K562 (cell line): Measurements from ENCODE around the gene SLC9A3. TPM values are rescaled to one million over a fixed set of nuclear protein-coding genes. Genes with fewer than 3 reads are reported as not detected.
A peak's percentile ranks its signal among the peaks of the same experiment; 100 is the strongest.
"Not testable (repeated sequence)": the region's sequence is repeated elsewhere in the genome, so short reads cannot be mapped to it uniquely, and the experiment has no call there.

Experiments used
- ATAC-seq: fragments of 200-7000 bp; cut with Tn5 transposase; 3 replicates; pipeline ENCODE4 v1.9.1; 2020; ENCODE audit warnings: moderate library complexity
- BruUV-seq: library from RNA; stranded (reverse); fragments of 400-500 nt; replicated peaks from 2 replicates; lab custom pipeline; 2021; lab: Mats Ljungman, UMichigan
- CTCF ChIA-PET: fragments of 300-600 bp; formaldehyde crosslinking; extraction: SDS; loops from one replicate; lab custom pipeline; 2021; ENCODE audit warnings: low intra/inter-chr PET ratio; lab: Yijun Ruan, JAX
- POLR2A ChIA-PET: fragments of 300-600, 350-650 bp; sonication (Branson Sonifier 250); formaldehyde crosslinking; extraction: SDS; loops from one replicate; lab custom pipeline; 2021; ENCODE audit warnings: antibody characterized with exemption, inconsistent platforms; lab: Yijun Ruan, JAX
- DNase-seq, 4 experiments: peaks; one replicate each; pipeline versions ENCODE4 v3.0.0 to v3.0.0-alpha.2; 2011 to 2018; ENCODE audit warnings: low spot score in 3 of 4, mixed read lengths in 3 of 4; ENCODE audit errors: extremely low read depth in 1 of 4
- FAIRE-seq: peaks from 2 replicates; lab custom pipeline; 2011; peaks lifted over from hg19 to GRCh38; lab: Jason Lieb, UNC
- H2AFZ ChIP-seq: 2 replicates; pipeline ENCODE4 v1.6.0; 2011; ENCODE audit warnings: low read depth, low read length, control low read depth, inconsistent platforms
- H3K27ac ChIP-seq: fragments of 200-600 bp; 3 replicates; pipeline ENCODE4 v1.8.0; 2011; ENCODE audit warnings: low read depth, mild to moderate bottlenecking, control low read depth, inconsistent platforms, low read length, moderate library complexity, mixed read lengths; ENCODE audit errors: extremely low read depth
- H3K27me3 ChIP-seq, 2 experiments: fragments of 300-600 bp in 1 of 2; 2 replicates in 1 of 2; 3 replicates in 1 of 2; pipeline versions ENCODE4 v1.6.0 to v1.8.0; 2011; ENCODE audit warnings: inconsistent platforms in 2 of 2, low read length in 2 of 2, mild to moderate bottlenecking in 1 of 2, mixed read lengths in 1 of 2, moderate library complexity in 1 of 2; ENCODE audit not compliant: control insufficient read depth in 2 of 2, insufficient read depth in 2 of 2
- H3K36me3 ChIP-seq: fragments of 300-600 bp; 3 replicates; pipeline ENCODE4 v1.8.0; 2011; ENCODE audit warnings: mild to moderate bottlenecking, low read length, inconsistent platforms; ENCODE audit not compliant: control insufficient read depth, insufficient read depth
- H3K4me1 ChIP-seq, 2 experiments: fragments of 200-600 bp in 1 of 2; replicated peaks in 1 of 2; 2 replicates in 1 of 2; 3 replicates in 1 of 2; pipeline versions ENCODE4 v1.5.1 to v1.8.0; 2011; ENCODE audit warnings: inconsistent platforms in 2 of 2, low read length in 2 of 2, mild to moderate bottlenecking in 1 of 2, mixed read lengths in 1 of 2, moderate library complexity in 1 of 2; ENCODE audit not compliant: control insufficient read depth in 2 of 2, insufficient read depth in 2 of 2
- H3K4me2 ChIP-seq: 2 replicates; pipeline ENCODE4 v1.6.1; 2011; ENCODE audit warnings: low read length, control low read depth, inconsistent platforms, mixed read lengths; ENCODE audit not compliant: insufficient read depth
- H3K4me3 ChIP-seq: fragments of 200-600 bp; sonication (generic), shearing (Covaris generic); 2 replicates; pipeline ENCODE4 v1.5.1; 2016; ENCODE audit warnings: control low read depth, inconsistent platforms
- H3K79me2 ChIP-seq: fragments of 200-600 bp; 3 replicates; pipeline ENCODE4 v1.8.0; 2011; ENCODE audit warnings: low read length, inconsistent platforms; ENCODE audit not compliant: control insufficient read depth, insufficient read depth
- H3K9ac ChIP-seq, 2 experiments: 2 replicates each; pipeline versions ENCODE4 v1.6.0 to v1.6.1; 2011; ENCODE audit warnings: low read depth in 2 of 2, low read length in 2 of 2, control low read depth in 1 of 2, inconsistent platforms in 1 of 2, mild to moderate bottlenecking in 1 of 2, mixed read lengths in 1 of 2; ENCODE audit not compliant: insufficient read depth in 1 of 2
- H3K9me1 ChIP-seq: one replicate; pipeline ENCODE4 v1.6.0; 2011; ENCODE audit warnings: inconsistent platforms, mild to moderate bottlenecking, low read length, moderate library complexity; ENCODE audit not compliant: control insufficient read depth, insufficient read depth
- H3K9me3 ChIP-seq: replicated peaks from 2 replicates; pipeline ENCODE4 v1.5.1; 2011; ENCODE audit warnings: low read depth, low read length, inconsistent platforms; ENCODE audit not compliant: control insufficient read depth, insufficient read depth
- H4K20me1 ChIP-seq: replicated peaks from 2 replicates; pipeline ENCODE4 v1.6.1; 2011; ENCODE audit warnings: low read length, inconsistent platforms, mixed read lengths; ENCODE audit not compliant: control insufficient read depth, insufficient read depth
- HMGXB4 ChIP-seq: sonication (generic); formaldehyde crosslinking; IDR thresholded peaks from 2 replicates; pipeline ENCODE4 v1.8.1; 2023; ENCODE audit warnings: mild to moderate bottlenecking, missing genetic modification reagents
- RNF2 ChIP-seq: sonication (generic); IDR thresholded peaks from 2 replicates; pipeline ENCODE4 v1.6.1; 2016
- SMARCE1 ChIP-seq: fragments of 450-650 bp; IDR thresholded peaks from 2 replicates; pipeline ENCODE4 v1.7.1; 2016; ENCODE audit warnings: mild to moderate bottlenecking
- TOE1 ChIP-seq, 2 experiments: fragments of 450-650 bp in 1 of 2; sonication (generic) in 1 of 2; formaldehyde crosslinking in 1 of 2; IDR thresholded peaks; 2 replicates each; pipeline versions ENCODE4 v1.7.1 to v1.8.0; 2016 to 2022; ENCODE audit warnings: borderline replicate concordance in 2 of 2, mild to moderate bottlenecking in 2 of 2, antibody characterized with exemption in 1 of 2, inconsistent platforms in 1 of 2, low read depth in 1 of 2, missing genetic modification reagents in 1 of 2, moderate library complexity in 1 of 2
- WGBS: fragments of 100-300 bp; shearing (Covaris generic); methylation state at CpG from one replicate; pipeline ENCODE4 v1.1.6; 2016; ENCODE audit warnings: low coverage, mixed read lengths; ENCODE audit not compliant: insufficient coverage; ENCODE audit errors: missing lambda C conversion rate; 5-methylcytosine and 5-hydroxymethylcytosine counted together
- in situ Hi-C: fragments of 300-500 bp; cut with MboI; formaldehyde crosslinking; loops from 4 replicates; pipeline ENCODE4 v1.15.0; 2018; ENCODE audit warnings: inconsistent platforms, mixed read lengths
- intact Hi-C: fragments of 100-400 bp; cut with micrococcal nuclease; formaldehyde crosslinking; loops from 2 replicates; pipeline ENCODE4 v1.14.2; 2022
- polyA plus RNA-seq, 8 experiments: library from polyadenylated mRNA; depleted of rRNA in 4 of 8; stranded (reverse) in 5 of 8; unstranded in 3 of 8; fragments of >200 nt; fragmentation: Nextera tagmentation in 2 of 8; fragmentation: Illumina TruSeq in 1 of 8; extraction: Ambion mirVana in 2 of 8; extraction: Trizol in 1 of 8; gene quantifications; 2 replicates each; pipeline versions ENCODE4 v1.2.1 to v1.2.3, GENCODE V29; 2011 to 2014; ENCODE audit warnings: inconsistent platforms in 1 of 8, missing spikeins in 1 of 8
- total RNA-seq, 7 experiments: library from RNA; depleted of rRNA in 6 of 7; stranded (reverse); fragments of >200 nt in 6 of 7; fragmentation: Illumina TruSeq in 2 of 7; extraction: Trizol in 2 of 7; gene quantifications; 2 replicates each; pipeline versions ENCODE4 v1.2.1 to v1.2.3, GENCODE V29; 2011 to 2021; ENCODE audit warnings: low replicate concordance in 1 of 7

Gene SLC9A3
- total and polyA plus RNA-seq, 9 of the 15 experiments (the other 6 are each of a cell fraction or from before 2014, with no cell fraction given): 1.5 to 5.8 (median 3.7) TPM; not detected in 2

- TF ChIP-seq HMGXB4 (CRISPR knock-in tag): no peak
Measured at GRCh38 chr5:488744-489688, 35.2 kb downstream of the SLC9A3 start (continued).

DNA sequence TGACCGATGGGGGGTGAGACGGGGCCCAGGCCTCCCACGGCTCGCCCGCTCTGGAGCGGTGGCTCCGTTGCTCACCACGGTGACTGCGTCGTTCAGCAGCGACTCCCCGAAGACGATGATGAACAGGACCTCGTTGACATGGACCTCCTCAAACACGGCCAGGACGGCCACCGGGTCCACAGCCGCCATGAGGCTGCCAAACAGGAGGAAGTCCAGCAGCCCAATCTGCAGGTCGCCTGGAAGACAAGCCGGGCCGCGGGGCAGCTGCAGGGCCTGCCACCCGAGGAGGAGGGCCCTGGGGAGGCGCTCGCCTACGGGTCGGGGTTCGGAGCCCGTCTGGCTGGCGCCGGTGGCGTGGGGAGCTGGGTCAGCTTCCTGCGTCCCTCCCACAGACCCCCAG lies 36.0 kb downstream of the SLC9A3 start:
- Histone ChIP-seq H3K9me3 (no peaks in the 10 kb centered on the region), H3K9me1 (peaks cover 4% of the 10 kb centered on the region), H4K20me1 (no peaks in the 10 kb centered on the region), H3K4me2 (no peak overlapping the region), H3K9ac (no peak overlapping the region), H3K27me3 (peaks cover 20 to 50% of the 10 kb centered on the region in 2 experiments; a peak in 4 of 5 replicates), H3K27ac (no peak overlapping the region), H3K36me3 (no peaks in the 10 kb centered on the region), H3K79me2 (no peaks in the 10 kb centered on the region), H2AFZ (no peak overlapping the region), H3K4me3 (no peak overlapping the region), H3K4me1 (peaks cover 8 to 74% of the 10 kb centered on the region in 2 experiments; a peak in 3 of 5 replicates)
- DNase-seq (no peak), FAIRE-seq (no peak), ATAC-seq (no peak)
- ChIA-PET CTCF (no interaction called here), POLR2A (interaction anchor here (1.0 kb wide), 1 partner anchor 8 kb away, joined by 4 read pairs; no protein-coding TSS in a partner anchor)
- in situ Hi-C loops: no loop called here
- BruUV-seq: no TSS peak
- WGBS: 45% methylated on average over 17 of the region's 33 CpGs
- no peak for TF ChIP-seq SMARCE1
- TF ChIP-seq RNF2: no peak
- TF ChIP-seq TOE1 (IDR thresholded peaks at IDR 0.05; ENCODE audit: borderline replicate concordance): no peak
- no peak for TF ChIP-seq TOE1 (CRISPR knock-in tag; IDR thresholded peaks at IDR 0.05; ENCODE audit: borderline replicate concordance, low read depth)
- intact Hi-C loops: no loop called here

GRCh38 chr5:486597-486996 lies 37.7 kb downstream of the SLC9A3 start:
- H3K9me3 ChIP-seq, H3K4me2 ChIP-seq, BruUV-seq, H4K20me1 ChIP-seq, H3K4me3 ChIP-seq, H3K27ac ChIP-seq, ATAC-seq, H3K9me1 ChIP-seq, H3K79me2 ChIP-seq, FAIRE-seq, CTCF ChIA-PET, H3K9ac ChIP-seq, DNase-seq, POLR2A ChIA-PET, H3K36me3 ChIP-seq, in situ Hi-C loops, intact Hi-C loops: not testable (repeated sequence)
- peak overlapping the region; percentile 66 for H2AFZ ChIP-seq
- peaks cover 8 to 74% of the 10 kb centered on the region in 2 experiments; a peak in 3 of 5 replicates for H3K4me1 ChIP-seq
- peaks cover 15 to 51% of the 10 kb centered on the region in 2 experiments; a peak in 4 of 5 replicates for H3K27me3 ChIP-seq
- WGBS: 80% methylated on average over 15 of the region's 22 CpGs
